Mesodermal cell (in vitro differentiated cells): ENCODE results near the gene ARID3A.

Experiments used
- H3K27ac ChIP-seq: 2 replicates; pipeline ENCODE4 v1.7.0; 2013; ENCODE audit warnings: mild to moderate bottlenecking, low read depth, low read length, moderate library complexity; ENCODE audit not compliant: severe bottlenecking
- H3K36me3 ChIP-seq: 2 replicates; pipeline ENCODE4 v1.7.1; 2013; ENCODE audit warnings: mild to moderate bottlenecking, low read length, moderate library complexity; ENCODE audit not compliant: control insufficient read depth, insufficient read depth
- H3K4me1 ChIP-seq: one replicate; pipeline ENCODE4 v1.7.1; 2013; ENCODE audit warnings: mild to moderate bottlenecking, low read length; ENCODE audit not compliant: insufficient read depth, control insufficient read depth, poor library complexity, severe bottlenecking
- H3K4me3 ChIP-seq: 2 replicates; pipeline ENCODE4 v1.7.0; 2013; ENCODE audit warnings: low read length, control low read depth, mild to moderate bottlenecking; ENCODE audit not compliant: insufficient read depth, poor library complexity, severe bottlenecking; ENCODE audit errors: extremely low read depth
- H3K9me3 ChIP-seq: 2 replicates; pipeline ENCODE4 v1.7.1; 2013; ENCODE audit warnings: mild to moderate bottlenecking, low read length, moderate library complexity; ENCODE audit not compliant: control insufficient read depth
- WGBS, 2 experiments: methylation state at CpG; one replicate each; pipeline ENCODE4 v1.1.5; 2013; ENCODE audit warnings: missing lambda C conversion rate in 2 of 2; ENCODE audit not compliant: insufficient coverage in 2 of 2; 5-methylcytosine and 5-hydroxymethylcytosine counted together

The ARID3A gene

DNA sequence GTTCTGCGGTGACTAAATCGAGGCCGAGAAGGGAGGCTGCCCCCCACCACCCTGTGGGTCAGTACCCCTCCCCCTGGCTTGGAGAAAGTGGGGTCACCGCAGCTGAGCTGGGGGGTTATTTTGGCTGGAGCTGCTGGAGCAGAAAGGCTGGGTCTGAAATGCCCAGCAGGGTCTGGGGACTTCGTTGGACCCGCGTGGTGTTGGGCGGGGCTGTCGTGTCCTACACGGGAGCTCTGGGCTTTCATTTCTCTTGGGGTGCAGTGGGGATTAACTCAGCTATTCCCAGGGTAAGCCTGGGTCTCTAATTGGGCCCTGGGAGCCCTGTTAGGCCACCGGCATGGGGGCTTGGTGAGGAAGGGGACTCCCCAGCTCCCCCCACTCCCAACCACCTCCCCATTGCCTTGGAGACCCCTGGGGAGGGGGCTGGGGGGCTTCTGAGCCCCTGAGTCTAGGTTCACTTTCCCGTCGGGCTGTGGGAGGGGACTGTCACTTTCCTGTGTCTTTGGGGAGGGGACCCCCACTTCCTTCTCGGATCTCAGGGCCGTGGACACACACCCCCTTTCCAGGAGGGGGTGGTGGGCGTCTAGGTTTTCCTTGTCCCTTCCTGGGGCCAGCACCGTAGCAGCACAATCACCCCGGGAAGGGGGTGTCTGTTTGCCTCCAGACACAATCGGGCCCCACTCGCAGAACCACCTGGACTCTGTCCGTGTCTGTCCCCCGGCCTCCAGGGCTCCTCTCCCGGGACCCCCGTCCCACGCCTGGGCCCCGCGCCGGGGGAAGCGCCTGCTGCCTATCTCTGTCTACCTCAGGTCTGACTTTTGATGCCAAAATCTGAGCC is 48.1 kb downstream of the ARID3A start:
- H3K9me3 ChIP-seq = no peaks in the 10 kb centered on the region
- H3K4me1 ChIP-seq = no peaks in the 10 kb centered on the region
- peaks cover 62% of the 10 kb centered on the region for H3K36me3 ChIP-seq
- H3K4me3 ChIP-seq = no peak overlapping the region
- no peak overlapping the region for H3K27ac ChIP-seq
- 88 to 89% methylated on average over 20 of the region's 29 CpGs for WGBS, 2 experiments

DNA sequence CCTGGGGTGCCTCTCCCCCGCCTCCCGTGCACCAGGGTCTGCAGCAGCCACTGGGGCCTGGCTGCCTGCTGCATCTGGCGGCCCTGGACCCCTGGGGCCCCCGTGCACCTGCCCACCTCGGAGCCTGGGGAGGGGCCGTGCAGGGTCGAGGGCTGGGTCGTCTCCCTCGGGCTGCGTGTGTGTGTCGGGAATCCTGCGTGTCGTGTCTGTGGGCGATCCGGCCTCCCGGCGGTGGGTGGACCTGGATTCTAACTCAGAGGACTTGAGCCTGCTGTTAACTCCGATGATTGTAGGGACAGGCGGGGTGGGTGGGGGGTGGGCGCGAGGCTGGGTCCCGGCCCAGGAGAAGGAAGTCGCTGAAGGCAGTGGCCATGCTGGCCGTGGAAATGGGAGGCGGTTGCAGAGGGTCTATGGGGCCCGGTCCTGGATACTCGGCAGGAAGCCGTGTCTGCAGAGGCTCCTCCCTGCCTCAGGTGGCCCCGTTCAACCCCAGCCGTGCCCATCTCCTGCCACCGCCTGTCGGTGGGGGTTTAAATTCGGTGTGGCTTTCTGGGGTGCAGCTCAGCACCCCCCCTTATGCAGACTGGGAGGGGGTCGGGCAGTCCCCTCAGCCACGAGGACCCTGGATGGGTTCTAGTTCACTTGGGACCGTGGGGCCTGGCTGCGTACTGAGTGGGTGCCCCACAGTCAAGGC is 48.9 kb downstream of the ARID3A start:
- H3K9me3 ChIP-seq = no peaks in the 10 kb centered on the region
- no peak overlapping the region for H3K4me3 ChIP-seq
- no peak overlapping the region for H3K27ac ChIP-seq
- WGBS, 2 experiments = 85 to 88% methylated on average over 27 to 32 of the region's 37 CpGs
- no peaks in the 10 kb centered on the region for H3K4me1 ChIP-seq
- peaks cover 54% of the 10 kb centered on the region for H3K36me3 ChIP-seq

GRCh38 chr19:976476-976875 is 50.6 kb downstream of the ARID3A start:
- 74 to 88% methylated on average over 6 to 7 of the region's 10 CpGs for WGBS, 2 experiments
- Histone ChIP-seq H3K9me3 (no peaks in the 10 kb centered on the region), H3K36me3 (peaks cover 36% of the 10 kb centered on the region), H3K4me3 (no peak overlapping the region), H3K27ac (no peak overlapping the region), H3K4me1 (peaks cover 7% of the 10 kb centered on the region)

DNA sequence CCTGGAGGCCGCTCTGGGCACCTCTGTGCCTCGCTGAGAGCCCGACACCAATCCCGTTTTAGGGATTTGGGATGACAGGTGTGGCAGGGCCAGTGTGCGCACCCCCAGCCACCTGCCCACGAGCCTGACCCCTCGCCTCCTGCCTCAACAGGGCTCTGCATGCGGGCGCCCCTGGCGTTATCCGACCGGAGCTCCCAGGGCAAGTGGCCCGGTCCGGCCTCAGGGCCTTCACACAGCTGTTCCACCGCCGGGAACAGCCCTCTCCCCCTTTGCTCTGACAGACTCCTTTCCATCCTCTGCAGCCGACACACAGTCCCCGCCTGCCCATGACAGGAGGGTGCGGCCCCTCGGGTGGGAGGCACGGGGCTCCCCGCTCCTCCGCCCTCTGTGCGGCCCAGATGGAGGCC is 51.2 kb downstream of the ARID3A start:
- Histone ChIP-seq H3K9me3 (no peaks in the 10 kb centered on the region), H3K36me3 (peaks cover 31% of the 10 kb centered on the region), H3K4me3 (no peak overlapping the region), H3K4me1 (peaks cover 7% of the 10 kb centered on the region), H3K27ac (peak overlapping the region; percentile 29)
- 94 to 96% methylated on average over 15 to 24 of the region's 24 CpGs for WGBS, 2 experiments

GRCh38 chr19:979318-979741 is 53.5 kb downstream of the ARID3A start:
- no peaks in the 10 kb centered on the region for H3K9me3 ChIP-seq
- no peak overlapping the region for H3K4me3 ChIP-seq
- H3K36me3 ChIP-seq = peaks cover 10% of the 10 kb centered on the region
- H3K27ac ChIP-seq = peak overlapping the region; percentile 76
- WGBS, 2 experiments = 81 to 90% methylated on average over 15 to 17 of the region's 19 CpGs
- peaks cover 15% of the 10 kb centered on the region for H3K4me1 ChIP-seq

DNA sequence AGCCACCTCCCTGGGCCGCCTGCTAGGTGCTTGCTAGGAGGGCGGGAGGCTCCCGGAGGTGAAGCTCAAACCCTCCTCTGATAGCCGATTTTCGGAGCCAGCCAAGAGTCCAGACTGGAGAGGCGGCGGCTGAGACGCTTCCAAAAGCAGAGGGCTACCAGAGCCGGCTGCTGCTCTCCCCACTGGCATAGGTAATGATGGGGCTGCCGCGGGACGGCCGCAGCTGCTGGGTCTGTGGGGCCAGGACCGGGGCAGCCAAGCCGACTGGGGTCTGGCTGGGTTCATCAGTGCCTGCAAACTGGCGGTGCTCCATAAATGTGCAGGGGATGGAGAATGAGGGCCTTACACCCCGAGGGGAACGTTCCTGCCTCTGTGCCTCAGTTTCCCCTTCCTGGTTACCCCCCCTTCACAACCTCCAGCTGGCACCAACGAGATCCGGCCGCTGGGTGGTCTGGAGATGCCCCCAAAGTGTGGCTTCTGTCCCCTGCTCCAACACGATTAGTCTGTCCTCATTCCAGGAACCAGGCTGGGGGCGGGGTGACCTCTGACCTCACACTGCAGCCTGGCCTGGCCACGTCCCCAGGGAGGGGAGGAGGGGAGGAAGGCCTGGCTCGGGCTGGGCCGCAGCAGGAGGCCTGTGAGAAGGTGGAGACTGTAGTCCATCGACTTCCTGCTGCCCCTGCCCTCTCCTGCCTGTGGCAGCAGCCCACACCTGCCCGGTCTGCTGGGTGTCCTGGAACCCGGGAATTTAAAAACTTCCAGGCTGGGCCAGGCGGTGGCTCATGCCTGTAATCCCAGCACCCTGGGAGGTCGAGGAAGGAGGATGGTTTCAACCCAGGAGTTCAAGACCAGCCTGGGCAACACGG is 54.5 kb downstream of the ARID3A start:
- Histone ChIP-seq H3K4me3 (peak overlapping the region; percentile 2), H3K36me3 (peaks cover 3% of the 10 kb centered on the region), H3K27ac (peak overlapping the region; percentile 92), H3K4me1 (peaks cover 15% of the 10 kb centered on the region), H3K9me3 (no peaks in the 10 kb centered on the region)
- 41 to 42% methylated on average over 19 to 27 of the region's 32 CpGs for WGBS, 2 experiments

DNA sequence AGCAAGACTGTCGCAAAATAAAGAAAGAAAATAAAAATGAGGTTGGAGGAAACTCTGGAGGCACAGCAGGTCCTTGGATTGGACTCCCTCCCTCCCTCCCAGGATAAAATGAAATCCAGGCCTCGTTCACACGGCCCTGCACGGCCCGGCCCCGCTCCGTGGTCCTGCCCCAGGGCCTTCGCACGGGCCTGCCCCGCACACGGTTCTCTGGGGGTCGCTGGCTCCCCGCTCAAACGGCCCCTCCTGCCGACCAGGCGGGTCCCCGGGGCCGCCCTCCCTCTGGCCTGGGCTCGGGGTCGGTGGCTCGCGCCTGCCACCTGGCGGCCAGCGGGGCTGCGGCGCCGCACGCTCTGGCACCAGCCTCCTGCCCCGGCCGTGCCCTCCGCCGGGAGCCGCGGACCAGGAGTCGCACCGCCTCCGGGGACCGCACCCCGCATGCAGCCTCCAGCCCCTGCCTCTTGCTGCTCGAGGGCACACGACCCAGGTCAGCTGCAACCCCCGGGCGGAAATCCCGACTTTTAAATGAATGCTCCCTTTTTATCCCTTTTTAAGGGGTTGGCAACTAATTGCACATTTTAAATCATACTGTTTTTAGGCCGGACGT is 56.8 kb downstream of the ARID3A start:
- peaks cover 22% of the 10 kb centered on the region for H3K36me3 ChIP-seq
- no peaks in the 10 kb centered on the region for H3K9me3 ChIP-seq
- H3K4me3 ChIP-seq = no peak overlapping the region
- H3K27ac ChIP-seq = no peak overlapping the region
- H3K4me1 ChIP-seq = peaks cover 15% of the 10 kb centered on the region
- WGBS, 2 experiments = 3 to 5% methylated on average over 35 to 42 of the region's 46 CpGs

- Histone ChIP-seq H3K4me3 (peak within 1 kb of the TSS; percentile 88), H3K4me1 (peaks cover 15% of the 10 kb centered on the region)
- 1% methylated on average over 71 to 72 of the region's 78 CpGs for WGBS, 2 experiments
Observed at GRCh38 chr19:984165-984967, 58.5 kb downstream of the ARID3A start, which contains the start of gene WDR18. Gene WDR18, plus strand, starts transcription at chr19:984345. Its CDS starts 9 bp downstream, at chr19:984354.

GRCh38 chr19:986083-986482 is 60.2 kb downstream of the ARID3A start:
- 94 to 97% methylated on average over 10 to 14 of the region's 14 CpGs for WGBS, 2 experiments
- no peaks in the 10 kb centered on the region for H3K9me3 ChIP-seq
- H3K4me3 ChIP-seq = no peak overlapping the region
- H3K4me1 ChIP-seq = peaks cover 8% of the 10 kb centered on the region
- no peak overlapping the region for H3K27ac ChIP-seq
- peaks cover 48% of the 10 kb centered on the region for H3K36me3 ChIP-seq

More at GRCh38 chr19:984165-984967, 58.5 kb downstream of the ARID3A start, which contains the start of gene WDR18:
- Histone ChIP-seq H3K9me3 (no peaks in the 10 kb centered on the region), H3K27ac (peak within 1 kb of the TSS; percentile 87), H3K36me3 (peaks cover 32% of the 10 kb centered on the region)
